PC-3 (cell line): ENCODE data around the gene FKBP2.

ENCODE experiments used
- EZH2 ChIP-seq: fragments of 300-600 bp; sonication (generic); IDR thresholded peaks from one replicate; pipeline ENCODE4 v1.6.1; 2017; ENCODE audit warnings: antibody characterized with exemption, mild to moderate bottlenecking, low read length; ENCODE audit not compliant: unreplicated experiment
- TF ChIP-seq, protein P1 (sequence below): fragments of 300-600 bp; sonication (generic); conservative IDR thresholded peaks from 2 replicates; pipeline ENCODE4 v1.5.1; 2017; ENCODE audit warnings: antibody characterized with exemption, low read depth, mild to moderate bottlenecking, low read length

DNA sequence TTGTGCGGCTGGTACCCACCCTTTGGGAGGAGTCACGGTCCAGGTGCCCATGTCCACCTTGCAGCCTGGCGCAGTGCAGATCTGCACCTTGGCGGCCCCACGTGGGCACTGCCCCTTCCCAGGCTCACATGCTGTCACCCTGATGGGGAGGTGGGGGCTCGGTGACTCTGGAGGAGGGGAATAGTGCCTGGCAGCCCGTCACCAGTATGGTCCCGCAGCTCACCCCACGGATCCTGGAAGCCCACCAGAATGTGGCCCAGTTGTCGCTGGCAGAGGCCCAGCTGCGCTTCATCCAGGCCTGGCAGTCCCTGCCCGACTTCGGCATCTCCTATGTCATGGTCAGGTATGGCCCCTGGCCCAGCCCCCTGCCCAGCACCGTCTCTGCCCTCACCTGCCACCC is 20.1 kb upstream of the FKBP2 start:
- TF ChIP-seq, protein P1, sequence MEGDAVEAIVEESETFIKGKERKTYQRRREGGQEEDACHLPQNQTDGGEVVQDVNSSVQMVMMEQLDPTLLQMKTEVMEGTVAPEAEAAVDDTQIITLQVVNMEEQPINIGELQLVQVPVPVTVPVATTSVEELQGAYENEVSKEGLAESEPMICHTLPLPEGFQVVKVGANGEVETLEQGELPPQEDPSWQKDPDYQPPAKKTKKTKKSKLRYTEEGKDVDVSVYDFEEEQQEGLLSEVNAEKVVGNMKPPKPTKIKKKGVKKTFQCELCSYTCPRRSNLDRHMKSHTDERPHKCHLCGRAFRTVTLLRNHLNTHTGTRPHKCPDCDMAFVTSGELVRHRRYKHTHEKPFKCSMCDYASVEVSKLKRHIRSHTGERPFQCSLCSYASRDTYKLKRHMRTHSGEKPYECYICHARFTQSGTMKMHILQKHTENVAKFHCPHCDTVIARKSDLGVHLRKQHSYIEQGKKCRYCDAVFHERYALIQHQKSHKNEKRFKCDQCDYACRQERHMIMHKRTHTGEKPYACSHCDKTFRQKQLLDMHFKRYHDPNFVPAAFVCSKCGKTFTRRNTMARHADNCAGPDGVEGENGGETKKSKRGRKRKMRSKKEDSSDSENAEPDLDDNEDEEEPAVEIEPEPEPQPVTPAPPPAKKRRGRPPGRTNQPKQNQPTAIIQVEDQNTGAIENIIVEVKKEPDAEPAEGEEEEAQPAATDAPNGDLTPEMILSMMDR = no peak
- no peak for TF ChIP-seq EZH2
